ENCODE measurements around the gene ENTR1. TPM values are rescaled to one million over a fixed set of nuclear protein-coding genes. Genes with fewer than 3 reads are reported as not detected.
A peak's percentile ranks its signal among the peaks of the same experiment; 100 is the strongest.

Gene ENTR1
- total and polyA plus RNA-seq, 2 of the 13 experiments (the other 11 are each of a cell fraction or from before 2014, with no cell fraction given), result 70.1 to 76.4 TPM

- no peak for TF ChIP-seq NFIB (CRISPR knock-in tag; IDR thresholded peaks at IDR 0.05; ENCODE audit: borderline replicate concordance)
- TF ChIP-seq KLF15 (CRISPR knock-in tag; IDR thresholded peaks at IDR 0.05; ENCODE audit: borderline replicate concordance), result 0 out of 2 replicates have a peak, but pooled peaks have one; percentile 84
- no peak for TF ChIP-seq BRD4 (CRISPR knock-in tag; IDR thresholded peaks at IDR 0.05)
- TF ChIP-seq SMARCE1 (IDR thresholded peaks at IDR 0.05; ENCODE audit: borderline replicate concordance), result no peak
- TF ChIP-seq MEF2D (CRISPR knock-in tag; IDR thresholded peaks at IDR 0.05), result 0 out of 2 replicates have a peak, but pooled peaks have one; percentile 14
- no peak for TF ChIP-seq TRIM24 (CRISPR knock-in tag; IDR thresholded peaks at IDR 0.05)
- no peak for TF ChIP-seq ZNF639 (CRISPR knock-in tag; conservative IDR thresholded peaks at IDR 0.05)
- TF ChIP-seq ZNF382 (CRISPR knock-in tag; IDR thresholded peaks at IDR 0.05; ENCODE audit: borderline replicate concordance), result no peak
- TF ChIP-seq, protein P1, sequence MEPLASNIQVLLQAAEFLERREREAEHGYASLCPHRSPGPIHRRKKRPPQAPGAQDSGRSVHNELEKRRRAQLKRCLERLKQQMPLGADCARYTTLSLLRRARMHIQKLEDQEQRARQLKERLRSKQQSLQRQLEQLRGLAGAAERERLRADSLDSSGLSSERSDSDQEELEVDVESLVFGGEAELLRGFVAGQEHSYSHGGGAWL (CRISPR knock-in tag; IDR thresholded peaks at IDR 0.05), result peak; percentile 62; the same call in 1 of the 2 replicates
- TF ChIP-seq IRF9 (CRISPR knock-in tag; IDR thresholded peaks at IDR 0.05; ENCODE audit: borderline replicate concordance), result no peak
- TF ChIP-seq, protein P2, sequence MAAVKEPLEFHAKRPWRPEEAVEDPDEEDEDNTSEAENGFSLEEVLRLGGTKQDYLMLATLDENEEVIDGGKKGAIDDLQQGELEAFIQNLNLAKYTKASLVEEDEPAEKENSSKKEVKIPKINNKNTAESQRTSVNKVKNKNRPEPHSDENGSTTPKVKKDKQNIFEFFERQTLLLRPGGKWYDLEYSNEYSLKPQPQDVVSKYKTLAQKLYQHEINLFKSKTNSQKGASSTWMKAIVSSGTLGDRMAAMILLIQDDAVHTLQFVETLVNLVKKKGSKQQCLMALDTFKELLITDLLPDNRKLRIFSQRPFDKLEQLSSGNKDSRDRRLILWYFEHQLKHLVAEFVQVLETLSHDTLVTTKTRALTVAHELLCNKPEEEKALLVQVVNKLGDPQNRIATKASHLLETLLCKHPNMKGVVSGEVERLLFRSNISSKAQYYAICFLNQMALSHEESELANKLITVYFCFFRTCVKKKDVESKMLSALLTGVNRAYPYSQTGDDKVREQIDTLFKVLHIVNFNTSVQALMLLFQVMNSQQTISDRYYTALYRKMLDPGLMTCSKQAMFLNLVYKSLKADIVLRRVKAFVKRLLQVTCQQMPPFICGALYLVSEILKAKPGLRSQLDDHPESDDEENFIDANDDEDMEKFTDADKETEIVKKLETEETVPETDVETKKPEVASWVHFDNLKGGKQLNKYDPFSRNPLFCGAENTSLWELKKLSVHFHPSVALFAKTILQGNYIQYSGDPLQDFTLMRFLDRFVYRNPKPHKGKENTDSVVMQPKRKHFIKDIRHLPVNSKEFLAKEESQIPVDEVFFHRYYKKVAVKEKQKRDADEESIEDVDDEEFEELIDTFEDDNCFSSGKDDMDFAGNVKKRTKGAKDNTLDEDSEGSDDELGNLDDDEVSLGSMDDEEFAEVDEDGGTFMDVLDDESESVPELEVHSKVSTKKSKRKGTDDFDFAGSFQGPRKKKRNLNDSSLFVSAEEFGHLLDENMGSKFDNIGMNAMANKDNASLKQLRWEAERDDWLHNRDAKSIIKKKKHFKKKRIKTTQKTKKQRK (IDR thresholded peaks at IDR 0.05; ENCODE audit: low read length), result no peak
- no peak for TF ChIP-seq FOXK2 (IDR thresholded peaks at IDR 0.05)
- TF ChIP-seq ZNF777 (CRISPR knock-in tag; IDR thresholded peaks at IDR 0.05), result peak; percentile 38; the same call in 1 of the 2 replicates
- TF ChIP-seq ZSCAN9 (CRISPR knock-in tag; IDR thresholded peaks at IDR 0.05; ENCODE audit: borderline replicate concordance), result no peak
- TF ChIP-seq HNF4A (CRISPR knock-in tag; IDR thresholded peaks at IDR 0.05), result 0 out of 2 replicates have a peak, but pooled peaks have one; percentile 6
- no peak; the same call in 1 of the 2 replicates for TF ChIP-seq IRX3 (CRISPR knock-in tag; IDR thresholded peaks at IDR 0.05; ENCODE audit: borderline replicate concordance, low read depth)
- TF ChIP-seq ZMYM3 (CRISPR knock-in tag; IDR thresholded peaks at IDR 0.05), result no peak
- TF ChIP-seq MED1 (CRISPR knock-in tag; IDR thresholded peaks at IDR 0.05), result no peak; the same call in 1 of the 2 replicates
- no peak for TF ChIP-seq IRF2 (CRISPR knock-in tag; IDR thresholded peaks at IDR 0.05)
- no peak for TF ChIP-seq ZNF20 (CRISPR knock-in tag; IDR thresholded peaks at IDR 0.05)
- no peak for TF ChIP-seq HNRNPK (IDR thresholded peaks at IDR 0.05; ENCODE audit: low read depth, low read length, poor library complexity, severe bottlenecking)
- no peak for TF ChIP-seq ZNF75D (CRISPR knock-in tag; IDR thresholded peaks at IDR 0.05; ENCODE audit: borderline replicate concordance)
- TF ChIP-seq SRF (IDR thresholded peaks at IDR 0.05; ENCODE audit: low read depth, low read length), result no peak
These were observed 608 bp downstream of the ENTR1 start (continued) for GRCh38 chr9:136409557-136410455.

All from HepG2 (cell line).